CD4-positive, alpha-beta T cell treated with Interleukin-17A for 4 hours (primary cell): Measurements from ENCODE around the gene HIPK2.

Source experiments
- DNase-seq: peaks from one replicate; pipeline ENCODE4 v3.0.0-alpha.2; 2020; ENCODE audit warnings: mixed read lengths

Gene HIPK2

DNA sequence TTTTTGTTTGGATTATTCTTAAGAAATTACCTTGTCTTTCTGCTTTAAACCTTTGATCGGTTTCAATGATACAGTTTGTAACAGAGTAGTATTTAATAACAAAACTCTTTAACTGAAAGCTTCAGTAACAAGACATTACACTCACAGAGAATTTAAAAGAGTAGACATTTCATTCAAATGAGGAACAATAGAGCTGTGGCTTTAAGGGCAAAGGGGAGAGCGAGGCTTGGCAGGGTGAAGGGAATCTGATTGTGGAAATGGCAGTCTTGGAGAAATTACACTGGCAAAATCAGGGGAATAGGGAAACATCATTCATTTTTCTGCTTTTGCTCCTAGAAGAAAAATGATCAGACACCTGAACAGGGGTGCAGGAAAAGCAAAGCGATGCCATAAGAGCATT, 5.1 kb upstream of the HIPK2 start:
- no peak for DNase-seq

DNA sequence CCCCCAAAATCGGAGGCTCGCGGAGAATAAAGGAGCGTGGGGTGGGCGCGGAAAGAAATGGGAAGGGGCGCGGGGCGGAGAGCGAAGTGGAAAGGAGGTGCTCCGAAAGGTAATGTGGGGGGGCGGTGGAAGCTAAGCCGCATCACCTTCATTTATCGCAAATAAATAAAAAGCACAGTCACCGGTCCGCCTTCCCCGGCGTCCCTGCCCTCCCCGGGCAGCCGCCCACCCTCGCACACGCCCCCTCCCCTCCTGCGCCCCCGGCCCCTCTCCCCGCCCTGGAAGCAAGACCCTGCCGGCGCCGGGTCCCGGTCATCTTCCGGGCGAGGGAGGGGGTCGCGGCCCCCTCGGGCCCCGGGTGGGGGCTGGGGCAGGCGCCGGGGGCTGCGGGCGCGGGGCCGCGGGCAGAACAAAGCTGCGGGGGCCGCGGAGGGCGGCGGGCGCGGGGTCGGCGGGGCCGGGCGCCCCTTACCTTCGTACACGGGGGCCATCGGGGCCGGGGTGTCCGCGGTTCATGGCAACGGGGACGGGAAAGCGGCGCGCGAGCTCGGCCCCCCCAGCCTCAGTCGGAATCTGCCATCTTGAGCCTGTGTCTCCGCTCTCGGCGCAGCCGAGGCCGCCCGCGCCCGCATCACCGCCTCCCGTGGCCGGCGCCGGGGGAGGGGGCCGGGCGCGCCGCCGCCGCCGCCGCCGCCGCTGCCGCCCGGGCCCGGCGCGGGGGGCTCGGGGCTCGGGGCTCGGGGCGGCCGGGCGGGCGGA, 486 bp downstream of the HIPK2 start:
- peak; percentile 66 for DNase-seq

DNA sequence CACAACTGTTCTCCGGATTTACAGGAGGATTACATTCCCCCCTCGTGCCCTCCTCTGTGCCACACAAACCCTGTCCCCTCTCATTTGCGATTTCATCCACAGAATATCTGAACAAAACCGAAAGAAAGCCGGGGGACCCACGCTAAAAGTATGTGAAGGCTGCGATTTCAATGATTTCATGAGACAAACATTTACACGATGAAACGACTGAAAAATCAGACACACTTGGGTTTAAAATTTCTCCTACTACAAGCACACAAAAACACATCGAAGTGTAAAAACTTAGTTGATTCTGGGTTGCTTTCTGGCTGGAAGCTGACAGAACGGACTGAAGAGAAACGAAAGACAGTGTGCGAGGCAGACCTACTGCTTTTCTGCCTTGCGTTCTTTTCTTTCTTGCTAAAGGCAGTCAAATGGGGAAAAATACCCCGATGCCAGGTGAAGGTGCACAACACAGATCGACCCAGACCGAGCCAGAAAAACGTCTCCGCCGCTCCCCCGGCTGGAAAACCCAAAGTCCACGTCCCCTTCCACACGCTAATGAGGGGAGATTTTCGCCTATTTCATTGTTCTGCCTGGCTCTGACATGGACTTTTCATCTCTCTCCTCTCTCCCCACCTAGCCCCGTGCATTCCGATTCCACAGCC, 1.2 kb downstream of the HIPK2 start:
- DNase-seq: peak; percentile 42

DNA sequence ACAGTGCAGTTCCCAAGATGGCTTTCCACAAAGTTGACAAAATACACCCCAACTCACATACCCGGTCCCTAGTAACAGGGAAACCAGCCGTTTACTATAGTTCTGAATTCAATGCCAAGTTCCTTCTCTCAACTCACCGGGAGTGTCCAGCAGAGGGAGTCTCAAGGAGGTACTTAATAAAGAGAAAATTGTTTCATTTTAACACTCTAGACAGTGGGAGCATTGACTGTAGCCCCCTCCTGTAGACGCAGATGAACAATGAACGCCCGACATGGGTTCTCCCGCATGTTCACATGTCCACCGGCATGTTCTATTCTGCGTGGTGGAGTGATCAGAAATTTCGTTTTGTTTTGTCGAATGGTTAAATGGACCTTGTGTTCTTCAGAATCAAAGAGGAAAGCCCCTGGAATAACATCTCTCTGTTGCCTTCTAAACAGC, 1.9 kb downstream of the HIPK2 start:
- peak; percentile 70 for DNase-seq

DNA sequence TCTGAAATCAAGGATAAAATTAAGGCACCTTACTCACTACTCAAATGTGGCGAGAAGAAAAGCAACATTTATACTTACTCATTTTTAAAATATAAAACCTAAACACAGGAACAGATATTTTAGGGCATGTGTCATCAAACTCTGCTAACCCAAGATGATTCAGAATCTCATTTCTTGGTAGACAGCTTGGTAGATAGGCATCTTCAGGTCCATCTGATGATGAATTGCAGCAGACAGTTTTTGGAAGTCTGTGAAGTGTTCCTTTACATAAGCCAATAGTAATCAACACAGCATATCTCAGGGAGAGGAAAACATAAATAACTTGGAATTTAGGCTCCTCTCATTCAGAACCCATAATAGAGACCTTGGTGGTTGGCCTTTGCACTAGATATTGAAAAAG, 3.4 kb downstream of the HIPK2 start:
- DNase-seq: no peak

DNA sequence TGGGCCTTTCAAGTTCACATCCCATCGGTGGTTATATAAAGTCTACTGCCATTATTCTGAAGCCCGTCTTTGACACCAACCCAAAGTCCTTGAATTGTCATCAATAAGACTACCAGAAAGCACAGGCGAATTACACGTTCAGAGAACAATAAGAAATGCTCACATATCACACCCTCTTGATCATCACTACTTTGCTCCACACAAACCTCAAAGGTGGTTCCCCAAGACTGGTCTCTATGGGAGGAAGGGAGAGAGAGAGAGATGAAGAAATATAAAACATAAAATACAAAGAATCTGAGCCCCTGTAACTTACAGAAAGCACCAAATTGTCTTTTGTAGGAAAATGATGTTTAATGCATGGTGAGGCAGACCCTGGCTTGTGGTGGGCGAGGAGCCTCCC, 4.4 kb downstream of the HIPK2 start:
- DNase-seq: no peak

DNA sequence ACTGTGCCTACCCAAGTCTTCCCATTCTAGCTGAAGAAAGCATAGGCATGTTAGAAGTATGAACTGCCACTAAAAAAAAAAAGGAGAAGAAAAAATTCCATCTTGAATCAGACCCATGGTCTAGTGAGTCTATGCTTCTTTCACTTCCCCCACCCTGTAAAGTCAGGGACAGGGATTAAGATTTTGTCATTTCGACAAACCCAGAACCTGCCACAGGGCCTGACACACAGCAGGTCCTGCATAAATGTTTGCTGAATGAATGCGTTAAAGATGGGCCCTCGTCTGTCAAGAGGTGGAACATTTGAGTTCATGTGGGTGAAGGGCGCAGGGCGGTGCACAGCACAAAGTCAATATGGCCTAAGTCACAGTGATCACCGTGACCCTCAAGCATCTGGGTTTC, 4.9 kb downstream of the HIPK2 start:
- DNase-seq: no peak

DNA sequence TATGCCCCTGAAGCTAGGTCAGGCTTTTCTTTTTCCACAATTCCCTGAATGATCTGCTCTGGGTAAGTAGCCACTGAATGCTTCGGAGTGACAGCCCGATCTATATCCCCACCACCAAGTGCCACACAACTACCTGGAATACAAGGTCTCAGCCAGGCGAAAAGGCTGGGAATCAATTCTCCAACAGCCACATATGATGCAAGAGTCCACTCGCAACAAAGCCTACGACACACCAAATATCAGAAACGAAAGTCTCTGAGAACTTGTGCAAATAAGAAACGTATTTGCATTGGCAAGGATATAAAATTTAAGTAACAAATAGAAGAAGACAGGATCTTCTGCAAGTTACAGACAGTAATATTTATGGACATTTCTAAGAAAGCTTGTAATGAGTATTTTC, 5.7 kb downstream of the HIPK2 start:
- no peak for DNase-seq

DNA sequence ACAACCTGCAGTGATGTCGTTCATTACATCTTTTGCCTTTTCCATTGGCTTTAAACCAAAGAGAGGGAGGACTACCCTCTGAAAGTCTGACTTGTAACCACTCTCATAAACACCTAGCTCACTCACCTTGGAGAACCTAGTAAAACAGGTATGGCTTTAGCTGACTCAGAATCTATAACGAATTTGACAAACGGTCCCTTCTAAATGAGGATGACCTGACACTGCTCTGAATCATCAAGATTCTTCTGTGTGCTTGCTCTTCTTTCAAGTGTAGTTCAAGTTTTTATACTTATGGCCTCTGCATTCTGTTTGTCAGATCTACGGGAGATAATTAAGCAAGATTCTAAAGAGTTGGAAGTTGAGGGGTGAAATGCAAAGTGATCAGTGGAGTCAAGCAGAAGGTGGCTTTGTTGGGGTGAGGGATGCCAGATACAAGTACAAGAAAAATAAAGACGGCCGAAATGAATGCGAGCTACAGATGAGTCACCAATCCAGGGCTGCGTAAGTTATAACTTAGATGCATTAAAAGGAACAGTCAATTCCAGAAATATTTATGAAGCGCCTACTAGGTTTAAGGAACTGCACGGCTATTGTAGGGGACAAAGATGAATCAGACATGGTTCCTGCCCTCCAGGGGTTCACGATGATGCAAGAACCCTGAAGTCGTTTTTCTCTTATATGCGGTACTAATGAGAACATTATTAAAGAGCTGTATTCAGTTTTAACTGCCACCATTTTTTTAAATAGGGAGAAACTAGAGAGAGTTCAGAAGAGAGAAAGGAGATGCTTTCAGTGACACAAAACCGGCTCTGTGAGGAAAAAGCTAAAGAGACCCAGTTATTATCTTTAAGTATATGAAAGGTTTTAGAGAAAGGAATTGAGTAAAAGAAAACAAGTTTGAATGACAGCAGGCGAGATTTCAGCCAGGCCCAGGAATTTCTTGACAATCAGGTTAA, 6.5 kb downstream of the HIPK2 start:
- no peak for DNase-seq

DNA sequence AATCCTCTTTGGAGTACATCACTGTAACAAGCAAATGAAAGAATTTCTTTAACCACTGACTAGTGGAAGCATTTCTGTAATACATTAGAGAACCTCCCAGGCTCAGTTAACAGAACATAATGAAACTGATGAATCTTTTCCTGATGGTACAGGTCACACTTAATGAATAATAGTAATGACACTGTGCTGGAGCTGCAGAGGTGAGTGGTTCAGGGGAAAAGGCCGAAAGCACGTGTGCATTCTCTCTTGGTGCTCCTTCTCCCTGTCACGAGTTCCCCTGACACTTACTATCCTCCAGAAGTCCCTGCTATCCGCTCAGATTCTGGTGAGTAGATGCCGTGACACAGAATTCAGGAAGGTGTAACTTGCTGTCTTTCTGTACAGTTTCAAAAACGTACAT, 8.0 kb downstream of the HIPK2 start:
- DNase-seq: no peak

DNA sequence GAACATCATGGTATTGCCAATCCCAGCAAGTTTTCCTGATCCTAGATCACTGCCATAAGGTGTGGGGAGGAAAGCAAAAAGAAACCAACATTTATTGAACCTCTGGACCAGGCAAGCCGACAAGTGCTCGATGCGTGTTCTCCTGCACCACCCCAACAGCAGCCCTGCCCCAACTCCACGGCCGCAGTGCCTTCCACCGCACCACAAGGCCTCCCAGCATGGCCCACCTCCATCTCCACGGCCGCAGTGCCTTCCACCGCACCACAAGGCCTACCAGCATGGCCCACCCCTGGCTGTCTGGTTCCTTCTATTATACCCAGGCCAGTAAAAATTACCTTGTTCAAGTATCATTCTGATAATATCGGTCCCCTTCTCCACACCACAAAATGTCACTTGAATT, 8.7 kb downstream of the HIPK2 start:
- no peak for DNase-seq

DNA sequence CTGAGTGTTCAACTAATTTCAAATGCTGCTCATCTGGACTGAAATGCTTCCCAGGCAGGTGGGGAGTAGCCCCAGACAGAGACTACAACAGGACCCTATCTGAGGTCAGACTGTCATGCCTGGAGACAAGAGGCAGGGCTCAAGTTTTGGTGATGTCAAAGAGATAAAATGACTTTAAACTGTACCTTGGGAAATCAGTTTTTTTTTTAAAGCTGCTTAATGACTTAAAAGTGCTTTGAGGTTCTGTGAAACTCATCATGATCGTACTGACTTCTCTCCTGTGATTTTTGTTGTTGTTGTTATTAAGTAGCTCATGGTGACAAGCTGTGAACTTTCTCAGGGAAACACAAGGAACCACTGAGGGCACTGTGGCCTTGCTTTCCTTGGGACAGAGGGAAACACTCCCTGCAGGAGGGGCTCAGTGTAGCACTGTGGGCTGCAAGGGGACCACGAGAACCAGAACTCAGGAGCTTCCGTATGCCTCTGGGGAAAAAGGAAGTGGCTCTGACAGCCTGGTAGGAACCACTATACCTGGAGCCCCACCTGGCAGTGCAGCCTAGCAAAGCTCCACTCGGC, 9.5 kb downstream of the HIPK2 start:
- DNase-seq: peak; percentile 19

DNA sequence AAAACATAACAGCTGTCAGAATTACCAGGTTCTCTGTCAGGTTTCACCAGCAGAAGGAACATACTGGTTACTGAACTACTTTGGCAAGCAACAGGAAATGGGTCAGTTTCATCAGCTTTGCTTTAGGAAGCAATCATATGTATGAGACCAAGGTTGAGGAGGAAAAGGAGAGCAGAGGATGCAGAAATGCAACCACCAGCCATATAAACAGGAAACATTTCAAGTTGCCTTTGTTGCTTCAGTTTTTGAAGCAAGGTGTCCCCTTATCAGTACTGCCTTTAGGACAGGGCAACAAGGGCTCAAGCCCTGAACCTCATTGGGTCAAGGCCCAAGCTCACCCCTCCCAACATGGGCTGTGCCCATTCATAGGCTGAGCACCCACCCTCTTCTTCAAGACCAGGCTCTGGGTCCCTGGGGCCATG, 10.2 kb downstream of the HIPK2 start:
- DNase-seq: peak; percentile 21

DNA sequence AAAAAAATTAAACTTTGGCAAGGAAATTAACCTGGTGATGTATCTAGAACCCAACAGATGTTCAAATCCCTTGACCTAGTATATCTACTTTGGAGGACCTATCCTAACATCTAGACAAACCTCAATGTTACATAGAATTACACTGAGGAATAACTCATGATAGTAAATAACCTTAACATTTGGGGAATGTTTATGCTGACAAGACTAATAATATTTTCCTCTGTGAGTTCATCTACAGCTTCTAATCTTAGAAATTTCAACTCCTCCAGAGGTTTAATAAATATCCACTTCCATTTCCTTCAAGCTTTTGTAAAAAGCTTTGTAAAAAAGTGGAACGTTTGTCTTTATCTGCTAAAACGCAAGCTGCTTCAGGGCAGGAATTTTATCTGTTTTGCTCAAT, 12.7 kb downstream of the HIPK2 start:
- no peak for DNase-seq

DNA sequence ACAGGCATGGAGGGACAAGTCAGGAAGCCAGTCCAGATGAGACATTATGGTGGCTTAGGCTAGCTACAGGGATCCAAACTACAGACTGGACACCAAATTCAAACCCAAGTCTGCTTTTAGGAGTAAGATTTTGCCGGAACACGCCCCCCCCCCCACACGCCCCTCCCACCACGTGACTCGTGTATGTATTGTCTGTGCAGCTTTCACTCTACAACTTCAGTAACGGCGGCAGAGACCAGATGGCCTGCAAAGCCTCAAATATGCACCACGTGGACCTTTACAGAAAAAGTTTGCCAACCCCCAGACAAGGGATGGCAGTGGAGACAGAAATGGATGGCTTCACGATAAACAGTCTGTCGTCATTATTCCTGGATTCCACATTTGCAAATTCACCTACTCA, 14.5 kb downstream of the HIPK2 start:
- no peak for DNase-seq

DNA sequence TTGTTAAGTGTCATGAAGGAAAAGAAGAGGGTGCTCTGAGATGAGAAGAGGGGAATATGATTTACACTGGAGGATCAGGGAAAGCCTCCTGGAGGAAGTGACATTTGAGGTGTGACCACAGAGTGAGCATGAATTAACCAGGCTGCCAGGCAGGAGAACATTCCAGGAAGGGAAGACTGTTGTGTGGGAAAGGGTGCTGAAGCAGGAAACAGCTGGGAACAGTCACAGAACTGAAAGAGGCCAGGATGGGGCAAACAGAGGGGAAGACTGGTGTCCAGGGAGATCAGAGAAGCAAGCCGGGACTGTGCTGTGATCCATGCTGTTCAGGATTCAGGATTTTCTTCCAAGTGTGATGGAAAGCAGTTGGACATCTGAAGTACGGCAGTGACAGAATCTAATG, 14.9 kb downstream of the HIPK2 start:
- no peak for DNase-seq

DNA sequence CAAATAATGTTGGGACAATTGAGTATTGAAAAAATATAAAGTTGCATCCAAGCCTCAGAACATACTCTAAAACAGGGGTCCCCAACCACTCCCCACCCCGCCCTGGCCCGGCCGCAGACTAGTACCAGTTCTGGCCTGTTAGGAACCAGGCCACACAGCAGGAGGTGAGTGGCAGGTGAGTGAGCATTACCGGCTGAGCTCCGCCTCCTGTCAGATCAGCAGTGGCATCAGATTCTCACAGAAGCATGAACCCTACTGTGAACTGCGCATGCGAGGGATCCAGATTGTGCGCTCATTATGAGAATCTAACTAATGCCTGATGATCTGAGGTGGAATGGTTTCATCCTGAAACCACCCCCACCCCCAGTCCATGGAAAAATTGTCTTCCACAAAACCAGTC, 19.4 kb downstream of the HIPK2 start:
- DNase-seq: no peak

DNA sequence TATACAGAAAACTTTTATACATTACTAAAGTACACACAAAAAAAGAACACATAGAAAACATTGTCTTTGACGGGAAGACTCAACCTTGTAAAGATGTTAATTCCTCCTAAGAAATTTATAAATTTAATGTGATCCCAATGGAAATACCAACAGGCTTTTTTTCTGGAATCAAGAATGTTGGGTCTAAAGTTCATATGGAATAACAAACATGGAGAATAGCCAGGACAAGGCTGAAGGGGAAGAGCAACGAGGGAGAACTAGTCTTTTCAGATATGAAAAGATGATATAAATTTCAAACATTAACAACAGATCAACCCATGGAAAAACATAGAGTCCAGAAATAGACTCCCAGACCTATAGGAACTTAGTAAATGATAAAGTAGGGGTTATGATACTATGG, 19.8 kb downstream of the HIPK2 start:
- DNase-seq: no peak

DNA sequence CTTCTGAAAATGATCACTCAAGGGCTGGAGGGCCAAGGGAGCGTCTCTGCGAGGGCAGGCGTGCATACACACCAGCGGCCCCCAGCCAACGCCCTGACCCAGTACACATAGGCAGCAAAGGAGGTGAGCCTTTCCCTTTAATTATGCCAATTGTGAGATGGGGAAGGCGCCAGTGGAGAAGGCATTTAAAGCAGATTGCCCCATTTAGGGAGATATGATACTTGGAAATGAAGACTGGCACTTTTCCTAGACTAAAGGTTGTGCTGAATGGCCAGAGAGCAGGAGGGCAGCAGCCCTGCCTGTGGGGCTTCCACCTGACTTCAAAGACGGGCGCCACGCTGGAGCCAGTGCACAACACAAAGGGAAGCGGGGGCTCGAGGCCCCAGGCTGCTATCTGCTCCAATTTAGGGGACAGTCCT, 24.1 kb downstream of the HIPK2 start:
- no peak for DNase-seq

DNA sequence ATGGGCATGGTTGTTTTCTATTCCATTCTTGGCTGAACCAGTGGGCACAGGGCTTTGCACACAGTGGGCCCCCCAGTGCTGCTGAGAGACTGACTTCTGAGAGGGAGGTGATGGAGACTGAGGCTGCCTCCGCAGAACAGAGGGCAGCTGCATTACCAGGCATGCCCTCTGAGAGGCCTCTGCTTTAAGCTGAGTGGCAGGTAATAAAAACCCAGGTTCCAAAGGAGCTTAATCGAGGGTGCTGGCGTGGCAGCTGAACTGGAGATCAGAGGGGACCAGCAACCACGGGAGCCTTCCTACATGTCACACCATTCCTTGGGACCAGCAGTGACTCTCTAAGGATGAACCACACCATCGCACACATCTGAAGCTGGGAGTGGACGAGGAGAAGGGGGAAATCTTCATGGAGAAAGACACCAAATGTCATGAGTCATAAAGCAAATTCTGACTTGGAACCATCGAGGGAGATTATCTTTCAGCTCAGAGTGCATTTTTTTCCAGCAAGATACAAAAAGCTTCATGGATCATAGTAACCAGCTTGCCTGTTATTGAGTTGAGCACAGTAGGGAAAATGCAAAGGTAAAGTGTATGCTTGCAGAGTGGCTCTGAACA, 24.6 kb downstream of the HIPK2 start:
- DNase-seq: no peak

DNA sequence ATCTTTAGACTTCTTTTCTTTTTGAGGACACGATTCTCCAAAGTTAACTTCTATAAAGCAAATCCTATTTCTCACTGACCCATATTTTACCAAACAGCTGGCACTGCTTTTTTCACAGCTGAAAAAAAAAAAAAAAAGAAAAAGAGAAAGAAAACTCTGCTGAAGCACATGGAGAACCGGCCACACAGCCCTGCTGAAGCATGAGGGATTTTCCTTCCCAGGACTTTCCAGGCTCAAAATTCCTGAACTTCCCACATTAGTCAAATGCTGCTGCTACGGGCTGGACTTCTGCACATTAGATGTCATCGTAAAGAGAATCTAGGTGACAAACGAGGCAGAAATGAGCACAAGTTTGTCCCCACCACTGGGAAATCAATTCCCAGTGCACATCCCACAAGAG, 25.2 kb downstream of the HIPK2 start:
- DNase-seq: no peak

DNA sequence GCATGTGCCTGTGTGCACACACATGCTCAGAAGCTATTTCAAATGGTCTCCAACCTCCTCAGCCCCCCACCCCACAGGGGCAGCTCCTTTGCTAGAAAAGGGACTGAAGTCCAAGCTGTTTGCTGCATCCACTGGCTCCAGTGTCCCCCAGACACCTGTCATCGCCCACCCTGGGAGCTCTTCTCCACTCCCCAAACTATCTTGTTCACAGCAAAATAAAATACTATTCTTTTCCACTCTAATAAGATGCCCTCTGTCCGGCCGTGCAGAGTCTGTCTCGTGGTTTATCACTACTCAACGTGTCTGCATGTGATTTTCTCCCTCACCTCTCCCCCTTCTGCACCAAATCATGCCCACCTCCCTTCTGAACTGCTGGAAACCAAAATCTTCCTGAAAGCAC, 25.6 kb downstream of the HIPK2 start:
- no peak for DNase-seq
